GM18909 (cell line): Measurements from ENCODE around the gene M1AP.

ENCODE experiments used
- ATAC-seq: cut with Tn5 transposase; IDR thresholded peaks from one replicate; pipeline ENCODE4 v1.9.1; 2021; ENCODE audit warnings: mild to moderate bottlenecking; ENCODE audit not compliant: unreplicated experiment, poor library complexity

The M1AP gene

DNA sequence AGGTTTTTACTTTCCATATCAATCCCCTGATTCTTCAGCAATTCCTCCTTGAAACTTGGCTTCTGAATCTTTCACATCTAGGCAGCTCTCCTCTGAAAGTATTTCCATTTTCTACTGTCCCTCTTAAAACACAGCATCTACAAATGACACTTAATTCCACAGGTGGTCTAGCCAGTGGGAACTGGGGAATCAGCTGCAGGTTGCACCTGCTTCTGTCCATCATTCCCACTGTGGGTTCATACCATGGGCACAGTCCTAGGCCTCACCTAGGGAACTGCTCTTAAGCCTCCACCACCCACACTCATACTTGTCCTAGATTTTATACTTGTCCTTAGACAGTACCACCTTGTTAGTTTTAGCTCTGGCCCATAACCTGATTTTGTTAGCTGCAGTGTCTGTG lies 96.6 kb downstream of the M1AP start:
- ATAC-seq = no peak

- no peak for ATAC-seq
These were observed 97.9 kb downstream of the M1AP start for GRCh38 chr2:74550231-74550630.

GRCh38 chr2:74548900-74549826 lies 99.0 kb downstream of the M1AP start:
- peak; percentile 33 for ATAC-seq

GRCh38 chr2:74548285-74548899 lies 99.7 kb downstream of the M1AP start:
- ATAC-seq = no peak

GRCh38 chr2:74546004-74546403 lies 102.1 kb downstream of the M1AP start:
- no peak for ATAC-seq

GRCh38 chr2:74544634-74545033 lies 103.5 kb downstream of the M1AP start:
- ATAC-seq = no peak

- no peak for ATAC-seq
These were observed 105.2 kb downstream of the M1AP start for GRCh38 chr2:74542978-74543377.

DNA sequence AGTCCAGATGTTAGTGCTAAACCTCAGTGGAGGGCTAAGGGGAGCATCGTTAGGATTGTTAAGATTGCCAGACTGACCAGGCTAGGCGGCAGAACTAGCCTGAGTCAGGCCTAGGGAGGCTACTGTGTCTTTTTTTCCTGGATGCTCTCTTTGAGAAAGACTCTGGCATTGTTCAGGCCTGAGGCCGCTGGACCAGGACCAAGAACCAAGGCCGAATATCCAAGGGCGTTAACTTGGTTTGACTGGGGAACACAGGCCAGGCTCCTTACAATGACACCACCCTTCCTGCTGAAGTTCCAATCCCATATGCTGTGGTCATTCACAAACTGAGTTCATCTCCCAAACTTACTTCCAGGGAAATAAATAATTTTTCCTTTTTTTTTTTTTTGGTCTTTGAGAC lies 107.8 kb downstream of the M1AP start:
- ATAC-seq = no peak

GRCh38 chr2:74538881-74539339 lies 109.2 kb downstream of the M1AP start:
- ATAC-seq = no peak

DNA sequence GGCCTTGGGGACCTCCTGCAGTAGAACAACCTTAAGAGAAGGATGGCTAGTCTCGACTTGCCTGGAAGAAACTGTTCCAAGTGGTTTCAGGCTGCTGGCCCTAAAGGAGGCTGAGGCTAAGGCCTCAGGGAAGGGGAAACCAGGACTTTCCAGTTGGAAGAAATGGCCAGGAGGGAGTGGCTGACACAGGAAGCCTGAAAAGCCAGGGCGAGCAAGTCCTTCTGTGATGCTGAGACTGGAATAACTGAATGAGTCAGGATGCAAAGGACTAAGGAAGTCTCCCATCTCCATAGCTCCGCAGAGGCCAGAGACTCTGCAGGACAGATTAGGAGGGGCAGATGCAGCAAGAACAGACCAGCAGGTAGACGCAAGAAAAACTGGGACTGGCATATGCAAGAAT lies 111.0 kb downstream of the M1AP start:
- ATAC-seq = no peak

- ATAC-seq = no peak
These were observed 111.8 kb downstream of the M1AP start for GRCh38 chr2:74536166-74536950.

GRCh38 chr2:74535440-74535965 lies 112.6 kb downstream of the M1AP start:
- no peak for ATAC-seq

DNA sequence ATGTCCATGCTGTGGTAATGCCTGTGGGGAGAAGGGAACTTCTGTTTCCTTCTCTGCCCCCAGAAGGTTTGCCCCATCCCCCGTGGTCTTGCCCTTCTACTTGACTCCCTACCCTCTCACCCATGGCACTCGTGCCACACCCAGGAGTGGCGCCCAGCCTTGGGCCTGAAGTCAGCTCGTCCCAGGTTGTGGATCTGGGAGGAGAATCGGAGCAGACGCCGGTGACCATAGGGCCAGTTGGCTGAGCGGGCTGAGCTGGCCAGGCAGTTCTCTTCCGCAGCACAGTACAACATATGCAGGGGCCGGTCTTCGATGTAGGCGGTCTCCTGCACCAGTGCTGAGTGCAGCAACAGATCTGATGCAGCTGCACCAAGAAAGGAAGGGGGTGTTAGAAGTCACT lies 113.7 kb downstream of the M1AP start:
- ATAC-seq = no peak

GRCh38 chr2:74533464-74533863 lies 114.7 kb downstream of the M1AP start:
- ATAC-seq = no peak

DNA sequence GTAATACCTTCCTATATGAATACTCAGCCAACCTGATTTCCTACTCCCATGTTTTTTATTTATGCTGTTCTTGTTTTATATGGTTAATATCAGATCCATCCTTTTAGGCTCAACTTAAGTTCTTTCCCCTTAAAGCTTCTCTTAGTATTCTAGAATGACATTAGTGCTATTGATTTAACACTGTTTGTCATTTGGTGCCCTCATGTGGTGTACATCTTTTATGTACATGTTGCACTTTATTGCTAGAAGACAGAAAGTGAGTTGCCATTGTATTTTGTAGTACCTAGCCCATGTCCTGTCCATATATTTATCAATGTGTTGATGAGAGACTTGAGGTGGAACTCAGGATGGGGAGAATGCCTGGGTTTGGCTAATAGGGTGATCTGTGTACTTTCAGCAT lies 115.9 kb downstream of the M1AP start:
- ATAC-seq = no peak

GRCh38 chr2:74531666-74532065 lies 116.5 kb downstream of the M1AP start:
- no peak for ATAC-seq

- ATAC-seq = peak; percentile 29
These were observed 117.6 kb downstream of the M1AP start for GRCh38 chr2:74530239-74531187.

DNA sequence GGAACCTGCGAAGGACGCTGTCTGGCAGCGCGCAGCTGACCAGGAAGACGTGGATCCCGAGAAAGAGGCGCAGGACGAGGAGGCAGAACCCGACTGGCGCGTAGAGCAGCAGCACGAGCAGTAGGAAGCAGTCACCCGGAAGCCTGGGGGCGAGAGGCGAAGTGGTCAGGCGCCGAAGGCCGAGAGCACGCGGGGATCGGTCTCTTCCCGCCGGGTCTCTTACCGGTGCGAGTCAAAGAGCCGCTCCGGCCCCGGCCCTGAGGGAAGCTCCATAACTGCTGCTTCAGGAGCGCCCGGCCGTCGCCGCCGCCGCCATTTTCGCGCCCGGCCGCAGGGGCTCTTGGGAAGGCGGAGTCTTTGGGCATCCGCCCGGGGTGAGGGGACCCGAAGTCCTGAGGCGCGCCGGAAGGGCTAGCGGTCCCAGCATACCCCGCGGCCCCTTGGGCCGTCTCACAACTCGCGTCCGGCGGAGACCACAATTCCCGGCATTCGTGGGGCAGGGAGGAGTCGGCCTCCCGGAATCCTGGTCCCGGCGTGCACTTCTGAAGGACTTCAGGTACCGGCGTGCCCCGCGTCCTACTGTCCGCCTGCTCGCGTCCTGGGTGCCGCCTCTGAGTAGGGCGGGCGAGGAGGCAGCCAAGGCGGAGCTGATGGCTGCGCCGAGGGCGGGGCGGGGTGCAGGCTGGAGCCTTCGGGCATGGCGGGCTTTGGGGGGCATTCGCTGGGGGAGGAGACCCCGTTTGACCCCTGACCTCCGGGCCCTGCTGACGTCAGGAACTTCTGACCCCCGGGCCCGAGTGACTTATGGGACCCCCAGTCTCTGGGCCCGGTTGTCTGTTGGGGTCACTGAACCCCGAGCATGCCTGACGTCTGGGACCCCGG lies 118.5 kb downstream of the M1AP start, which contains the start of the genes AUP1 and HTRA2:
Gene AUP1 (minus strand): TSS at position 350 of the 882 bp plus-strand sequence. CDS start 77 bp downstream, at position 273.
Gene HTRA2 (plus strand): TSS at position 577 of the 882 bp plus-strand sequence. CDS start 74 bp downstream, at position 651.
- peak; percentile 85 for ATAC-seq
